CD4-positive, alpha-beta T cell treated with Interleukin-4 for 1 hour (primary cell): Measurements from ENCODE around the gene ENTREP1.
"Not testable (repeated sequence)": the region's sequence is repeated elsewhere in the genome, so short reads cannot be mapped to it uniquely, and the experiment has no call there.

ENCODE experiments used
- DNase-seq, 2 donors: peaks; one replicate each; pipeline ENCODE4 v3.0.0-alpha.2; 2020 to 2022

The ENTREP1 gene

GRCh38 chr9:69377291-69377690, 52.3 kb downstream of the ENTREP1 start:
- DNase-seq = no peak

GRCh38 chr9:69377981-69378380, 53.0 kb downstream of the ENTREP1 start:
- no peak for DNase-seq

- DNase-seq = no peak
These were observed 54.4 kb downstream of the ENTREP1 start for GRCh38 chr9:69379270-69379982.

- no peak for DNase-seq
These were observed 55.3 kb downstream of the ENTREP1 start for GRCh38 chr9:69380301-69380700.

GRCh38 chr9:69380811-69381210, 55.8 kb downstream of the ENTREP1 start:
- no peak for DNase-seq

GRCh38 chr9:69382135-69382534, 57.1 kb downstream of the ENTREP1 start:
- DNase-seq = no peak

GRCh38 chr9:69385581-69386033, 60.6 kb downstream of the ENTREP1 start:
- no peak for DNase-seq

GRCh38 chr9:69386651-69387050, 61.6 kb downstream of the ENTREP1 start:
- DNase-seq = no peak

GRCh38 chr9:69388596-69388995, 63.6 kb downstream of the ENTREP1 start:
- no peak for DNase-seq

- no peak for DNase-seq
These were observed 64.5 kb downstream of the ENTREP1 start for GRCh38 chr9:69389437-69389995.

GRCh38 chr9:69391487-69391886, 66.5 kb downstream of the ENTREP1 start:
- no peak for DNase-seq

- no peak for DNase-seq
These were observed 66.9 kb downstream of the ENTREP1 start for GRCh38 chr9:69391946-69392345.

- DNase-seq = no peak
These were observed 67.8 kb downstream of the ENTREP1 start for GRCh38 chr9:69392826-69393225.

- no peak for DNase-seq
These were observed 68.4 kb downstream of the ENTREP1 start for GRCh38 chr9:69393425-69393824.

- no peak for DNase-seq
These were observed 70.7 kb downstream of the ENTREP1 start for GRCh38 chr9:69395718-69396117.

GRCh38 chr9:69396759-69397158, 71.7 kb downstream of the ENTREP1 start:
- DNase-seq = no peak

GRCh38 chr9:69397384-69398214, 72.6 kb downstream of the ENTREP1 start:
- DNase-seq = no peak

GRCh38 chr9:69400470-69400869, 75.5 kb downstream of the ENTREP1 start:
- no peak for DNase-seq

GRCh38 chr9:69409936-69410335, 84.9 kb downstream of the ENTREP1 start:
- DNase-seq = not testable (repeated sequence)

GRCh38 chr9:69411246-69411645, 86.2 kb downstream of the ENTREP1 start:
- DNase-seq = no peak

GRCh38 chr9:69411931-69412740, 87.1 kb downstream of the ENTREP1 start:
- DNase-seq = no peak

- DNase-seq = no peak
These were observed 87.7 kb downstream of the ENTREP1 start for GRCh38 chr9:69412741-69413150.
